AG04450 (cell line): ENCODE results near the gene BAX. TPM values are rescaled to one million over a fixed set of nuclear protein-coding genes. Genes with fewer than 3 reads are reported as not detected.

Experiments
- CTCF ChIA-PET: fragments of 300-600, 350-600 bp; formaldehyde crosslinking; extraction: SDS; loops from one replicate; lab custom pipeline; 2022; ENCODE audit warnings: antibody characterized with exemption, inconsistent platforms; lab: Charles Lee
- POLR2A ChIA-PET: fragments of 350-600 bp; formaldehyde crosslinking; extraction: SDS; loops from one replicate; lab custom pipeline; 2021; ENCODE audit warnings: antibody characterized with exemption, inconsistent platforms; lab: Yijun Ruan, JAX
- DNase-seq: peaks from one replicate; pipeline ENCODE4 v3.0.0-alpha.2; 2011; ENCODE audit warnings: low read depth, low spot score
- H3K27ac ChIP-seq: one replicate; pipeline ENCODE4 v1.5.1; 2012; ENCODE audit warnings: low read depth, low read length, control low read depth
- H3K27me3 ChIP-seq: one replicate; pipeline ENCODE4 v1.6.0; 2012; ENCODE audit warnings: low read length; ENCODE audit not compliant: control insufficient read depth, insufficient read depth
- H3K4me3 ChIP-seq: 2 replicates; pipeline ENCODE4 v1.5.1; 2011; ENCODE audit warnings: mild to moderate bottlenecking, low read depth, low read length, control low read depth
- H3K9me3 ChIP-seq: 2 replicates; pipeline ENCODE4 v1.5.1; 2012; ENCODE audit warnings: low read length; ENCODE audit not compliant: control insufficient read depth, insufficient read depth
- CTCF ChIP-seq: IDR thresholded peaks from 2 replicates; pipeline ENCODE4 v1.5.1; 2011; ENCODE audit warnings: low read depth, low read length, control low read depth, inconsistent platforms
- polyA plus RNA-seq: library from polyadenylated mRNA; depleted of rRNA; stranded (reverse); fragments of >200 nt; gene quantifications from 2 replicates; pipeline ENCODE4 v1.2.3, GENCODE V29; 2011

The BAX gene
- polyA plus RNA-seq, 1 experiment: 110 TPM

GRCh38 chr19:48950159-48950558 is 4.5 kb upstream of the BAX start:
- no peak for TF ChIP-seq CTCF
- H3K27me3 ChIP-seq: no peaks in the 10 kb centered on the region
- CTCF ChIA-PET: no interaction called here
- DNase-seq: no peak
- POLR2A ChIA-PET: no interaction called here
- no peak overlapping the region for H3K27ac ChIP-seq
- H3K9me3 ChIP-seq: peaks cover 18% of the 10 kb centered on the region
- H3K4me3 ChIP-seq: no peak overlapping the region

- Histone ChIP-seq H3K9me3 (peaks cover 18% of the 10 kb centered on the region), H3K4me3 (no peak overlapping the region), H3K27ac (no peak overlapping the region), H3K27me3 (no peaks in the 10 kb centered on the region)
- no peak for DNase-seq
- CTCF ChIA-PET: no interaction called here
- POLR2A ChIA-PET: interaction anchor here (0.5 kb wide), 1 partner anchor 25 kb away, joined by 3 read pairs; no protein-coding TSS in a partner anchor
- no peak for TF ChIP-seq CTCF
Measured at GRCh38 chr19:48950830-48951519, 3.7 kb upstream of the BAX start.

- H3K27me3 ChIP-seq: no peaks in the 10 kb centered on the region
- no peaks in the 10 kb centered on the region for H3K9me3 ChIP-seq
- no peak for TF ChIP-seq CTCF
- POLR2A ChIA-PET: interaction anchor here (1.1 to 3.9 kb wide), 2 partner anchors 11 to 12 kb away, joined by 3 to 33 read pairs; partner anchors contain the start of gene FTL
- no peak overlapping the region for H3K4me3 ChIP-seq
- DNase-seq: no peak
- CTCF ChIA-PET: interaction anchor here (1.0 to 1.6 kb wide), 2 partner anchors 18 to 111 kb away, joined by 3 to 6 read pairs; no protein-coding TSS in a partner anchor
- H3K27ac ChIP-seq: no peak overlapping the region
Measured at GRCh38 chr19:48953141-48953540, 1.5 kb upstream of the BAX start.

GRCh38 chr19:48953990-48954594 is 583 bp upstream of the BAX start:
- H3K9me3 ChIP-seq: no peaks in the 10 kb centered on the region
- no peak for DNase-seq
- H3K4me3 ChIP-seq: peak overlapping the region; percentile 94
- no peaks in the 10 kb centered on the region for H3K27me3 ChIP-seq
- H3K27ac ChIP-seq: no peak overlapping the region
- ChIA-PET POLR2A (interaction anchor here (0.5 to 3.9 kb wide), 10 partner anchors 11 to 117 kb away, joined by 3 to 33 read pairs (median 4); partner anchors contain the start of genes DHDH, FTL and NUCB1), CTCF (interaction anchor here (0.6 to 1.7 kb wide), 6 partner anchors 10 to 685 kb away, joined by 3 to 5 read pairs (median 4); partner anchors contain the start of gene RUVBL2)
- TF ChIP-seq CTCF: no peak
